IPS-15b (cell line): ENCODE results near the gene BHLHE23.

Experiments
- H3K27me3 ChIP-seq: one replicate; pipeline ENCODE4 v1.6.1; 2013; ENCODE audit warnings: low read length; ENCODE audit not compliant: control insufficient read depth, insufficient read depth
- H3K36me3 ChIP-seq: one replicate; pipeline ENCODE4 v1.6.1; 2013; ENCODE audit warnings: low read length; ENCODE audit not compliant: control insufficient read depth, insufficient read depth
- H3K4me1 ChIP-seq: one replicate; pipeline ENCODE4 v1.6.1; 2013; ENCODE audit warnings: mild to moderate bottlenecking, low read length; ENCODE audit not compliant: control insufficient read depth, insufficient read depth
- H3K4me3 ChIP-seq: one replicate; pipeline ENCODE4 v1.5.1; 2013; ENCODE audit warnings: low read depth, low read length
- H3K9ac ChIP-seq: one replicate; pipeline ENCODE4 v1.6.1; 2013; ENCODE audit warnings: low read depth, mild to moderate bottlenecking, low read length
- H3K9me3 ChIP-seq: one replicate; pipeline ENCODE4 v1.6.1; 2013; ENCODE audit warnings: mild to moderate bottlenecking, low read length; ENCODE audit not compliant: control insufficient read depth, insufficient read depth

Gene BHLHE23

DNA sequence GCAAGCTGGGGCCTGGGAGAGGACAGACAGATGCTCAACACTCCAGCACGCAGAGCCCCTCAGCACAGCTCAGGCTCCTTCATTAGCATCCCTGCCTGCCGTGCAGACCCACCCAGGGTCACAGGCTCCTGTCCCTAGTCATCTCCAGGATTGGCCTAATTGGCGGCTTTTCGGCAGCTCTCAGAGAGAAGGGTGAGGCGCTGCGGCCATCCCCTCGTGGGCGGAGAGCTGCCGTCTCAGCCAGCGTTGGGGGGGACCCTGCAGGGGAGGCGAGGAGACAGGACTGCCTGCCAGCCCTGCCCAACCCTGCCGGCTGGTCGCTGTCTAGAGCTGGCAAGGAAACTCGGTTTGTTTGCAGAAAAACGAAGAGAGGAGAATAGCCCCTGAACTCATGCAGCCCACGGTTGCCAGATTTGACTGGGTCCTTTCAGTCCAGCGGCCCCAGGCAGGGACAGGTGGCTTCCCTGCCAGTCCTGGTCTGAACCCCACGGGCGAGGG lies 26.8 kb downstream of the BHLHE23 start:
- Histone ChIP-seq H3K9ac (no peak overlapping the region), H3K4me3 (no peak overlapping the region), H3K36me3 (no peaks in the 10 kb centered on the region), H3K4me1 (peaks cover under 1% of the 10 kb centered on the region), H3K9me3 (no peaks in the 10 kb centered on the region), H3K27me3 (peaks cover 3% of the 10 kb centered on the region)

DNA sequence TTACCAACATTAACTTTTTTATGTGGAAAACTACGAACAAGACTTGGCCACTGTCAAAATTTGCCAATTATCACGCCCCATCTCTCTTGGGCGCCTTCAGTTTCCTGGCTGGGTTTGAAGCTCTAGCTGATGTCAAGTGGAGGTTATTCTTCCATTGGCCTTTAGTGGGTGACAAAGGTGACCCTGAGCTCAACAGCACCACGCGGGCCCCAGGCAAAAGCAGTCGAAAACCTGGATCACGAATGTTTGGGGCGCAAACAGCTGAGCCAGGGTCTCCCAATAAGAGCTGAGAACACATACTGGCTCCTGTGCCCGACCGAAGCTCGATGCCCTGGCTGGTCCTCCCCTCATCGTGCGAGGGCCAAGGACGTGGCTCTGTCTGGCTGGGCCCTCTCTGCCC lies 27.5 kb downstream of the BHLHE23 start:
- H3K27me3 ChIP-seq = peaks cover 3% of the 10 kb centered on the region
- no peaks in the 10 kb centered on the region for H3K9me3 ChIP-seq
- H3K4me3 ChIP-seq = no peak overlapping the region
- H3K36me3 ChIP-seq = no peaks in the 10 kb centered on the region
- no peak overlapping the region for H3K9ac ChIP-seq
- peaks cover 2% of the 10 kb centered on the region for H3K4me1 ChIP-seq

DNA sequence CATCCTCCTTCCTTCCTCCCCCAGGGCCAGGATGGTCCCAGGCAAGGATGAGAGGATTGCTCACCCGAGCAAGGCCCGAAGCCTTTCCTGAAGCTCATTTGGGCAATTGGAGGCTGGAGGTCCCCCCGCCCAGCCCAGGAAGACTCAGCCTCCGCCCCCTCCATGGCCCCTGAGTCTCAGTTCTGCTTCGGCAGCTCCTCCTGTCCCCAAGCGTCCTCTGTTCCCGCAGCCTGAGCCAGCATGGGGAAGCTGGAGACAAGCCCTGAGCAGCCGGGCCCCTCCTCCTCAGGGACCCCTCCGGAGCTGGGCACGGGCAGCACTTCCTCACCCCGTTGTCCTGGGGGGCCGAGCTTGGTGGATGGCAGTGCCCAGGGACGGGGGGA lies 28.2 kb downstream of the BHLHE23 start:
- Histone ChIP-seq H3K36me3 (no peaks in the 10 kb centered on the region), H3K27me3 (peaks cover 3% of the 10 kb centered on the region), H3K9ac (no peak overlapping the region), H3K9me3 (no peaks in the 10 kb centered on the region), H3K4me3 (no peak overlapping the region), H3K4me1 (peaks cover 2% of the 10 kb centered on the region)

DNA sequence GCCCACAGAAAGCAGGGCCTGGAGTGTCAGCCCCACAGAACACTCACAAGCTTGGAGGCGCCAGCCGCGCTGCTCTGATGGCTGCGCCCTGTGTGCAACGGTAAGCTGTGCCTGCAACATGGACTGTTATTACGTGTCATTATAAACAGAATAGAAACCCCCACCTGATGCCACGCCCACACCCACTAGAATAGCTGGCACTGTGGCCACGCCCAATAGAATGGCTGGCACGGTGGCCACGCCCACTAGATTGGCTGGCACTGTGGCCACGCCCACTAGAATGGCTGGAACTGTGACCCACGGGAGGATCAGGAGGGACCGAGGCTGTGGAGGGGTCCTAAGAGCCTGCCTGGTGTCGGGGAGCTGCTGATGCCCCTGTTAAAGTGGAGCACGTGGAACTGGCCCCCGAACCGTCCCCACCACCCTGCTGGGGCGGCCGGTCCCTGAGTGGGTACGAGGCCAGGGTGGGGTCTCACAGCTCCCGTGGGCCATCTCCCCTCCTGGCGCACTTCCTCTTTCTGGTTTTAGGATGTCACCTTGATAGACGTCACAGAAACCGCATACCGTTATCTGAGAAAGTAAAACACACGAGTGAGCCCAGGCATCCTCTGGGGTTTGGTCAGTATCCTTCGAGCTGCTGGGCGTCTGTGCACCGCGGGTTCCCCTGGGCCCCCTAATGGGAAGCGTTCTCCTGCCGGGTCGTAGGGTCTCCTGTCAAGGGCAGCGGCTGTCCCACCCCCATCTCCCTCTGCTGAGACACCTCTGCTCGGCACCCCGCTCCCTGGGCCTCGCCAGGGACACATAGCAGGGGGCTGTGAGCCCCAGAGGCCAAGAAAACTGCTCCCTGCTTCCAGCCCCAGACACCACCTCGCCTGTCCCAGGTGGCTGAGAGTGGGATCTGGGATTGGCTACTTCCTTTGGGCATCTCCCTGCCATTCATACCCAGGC lies 28.9 kb downstream of the BHLHE23 start:
- Histone ChIP-seq H3K4me3 (no peak overlapping the region), H3K36me3 (no peaks in the 10 kb centered on the region), H3K27me3 (peaks cover 7% of the 10 kb centered on the region), H3K9ac (no peak overlapping the region), H3K4me1 (peaks cover 2% of the 10 kb centered on the region), H3K9me3 (no peaks in the 10 kb centered on the region)

DNA sequence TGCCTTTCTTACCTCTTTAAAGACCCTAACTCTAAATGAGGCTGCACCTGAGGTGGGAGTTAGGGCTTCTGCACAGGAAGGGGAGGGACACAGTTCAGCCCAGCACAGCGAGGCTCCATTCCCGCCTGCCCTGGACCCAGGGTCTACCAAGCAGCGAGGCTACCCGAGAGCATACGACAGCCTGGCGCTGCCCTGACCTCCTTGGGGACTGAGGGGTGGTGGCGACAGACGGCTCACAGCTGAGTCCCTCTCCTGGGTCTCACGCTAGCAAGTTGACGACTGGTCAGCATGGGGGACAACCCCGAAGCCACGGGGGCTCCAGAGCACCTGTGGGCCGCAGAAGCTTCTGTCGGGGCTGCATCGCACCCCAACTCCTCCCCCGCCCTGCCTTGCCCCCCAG lies 29.9 kb downstream of the BHLHE23 start:
- Histone ChIP-seq H3K4me1 (peaks cover 2% of the 10 kb centered on the region), H3K27me3 (peaks cover 11% of the 10 kb centered on the region), H3K9ac (no peak overlapping the region), H3K36me3 (no peaks in the 10 kb centered on the region), H3K9me3 (no peaks in the 10 kb centered on the region), H3K4me3 (no peak overlapping the region)

DNA sequence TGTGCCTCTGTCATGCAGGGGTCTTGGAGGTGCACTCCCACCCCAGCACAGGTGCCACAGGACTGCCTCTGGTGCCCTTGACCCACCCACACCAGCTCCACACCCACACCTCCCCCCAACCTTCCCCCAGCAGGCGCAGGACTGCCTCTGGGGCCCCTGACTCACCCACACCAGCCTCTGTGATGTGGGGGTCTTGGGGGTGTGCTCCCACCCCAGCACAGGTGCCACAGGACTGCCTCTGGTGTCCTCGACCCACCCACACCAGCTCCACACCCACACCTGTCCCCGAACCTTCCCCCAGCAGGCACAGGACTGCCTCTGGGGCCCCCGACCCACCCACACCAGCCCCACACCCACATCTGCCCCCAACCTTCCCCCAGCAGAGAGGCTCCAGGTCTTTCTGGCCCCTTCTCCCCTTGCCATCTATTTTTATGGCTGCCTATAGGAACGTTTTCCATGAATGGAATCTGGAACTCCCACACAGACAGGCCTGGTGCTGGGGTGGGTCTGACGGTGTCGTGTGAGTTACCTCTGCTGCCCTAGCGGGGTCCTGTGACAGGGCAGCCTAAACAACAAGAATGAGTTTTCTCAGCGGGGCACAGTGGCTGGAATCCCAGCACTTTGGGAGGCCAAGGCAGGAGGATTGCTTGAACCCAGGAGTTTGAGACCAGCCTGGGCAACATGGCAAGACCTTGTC lies 30.8 kb downstream of the BHLHE23 start:
- no peak overlapping the region for H3K9ac ChIP-seq
- no peaks in the 10 kb centered on the region for H3K9me3 ChIP-seq
- no peaks in the 10 kb centered on the region for H3K36me3 ChIP-seq
- no peak overlapping the region for H3K4me3 ChIP-seq
- peaks cover 11% of the 10 kb centered on the region for H3K27me3 ChIP-seq
- peaks cover 2% of the 10 kb centered on the region for H3K4me1 ChIP-seq

DNA sequence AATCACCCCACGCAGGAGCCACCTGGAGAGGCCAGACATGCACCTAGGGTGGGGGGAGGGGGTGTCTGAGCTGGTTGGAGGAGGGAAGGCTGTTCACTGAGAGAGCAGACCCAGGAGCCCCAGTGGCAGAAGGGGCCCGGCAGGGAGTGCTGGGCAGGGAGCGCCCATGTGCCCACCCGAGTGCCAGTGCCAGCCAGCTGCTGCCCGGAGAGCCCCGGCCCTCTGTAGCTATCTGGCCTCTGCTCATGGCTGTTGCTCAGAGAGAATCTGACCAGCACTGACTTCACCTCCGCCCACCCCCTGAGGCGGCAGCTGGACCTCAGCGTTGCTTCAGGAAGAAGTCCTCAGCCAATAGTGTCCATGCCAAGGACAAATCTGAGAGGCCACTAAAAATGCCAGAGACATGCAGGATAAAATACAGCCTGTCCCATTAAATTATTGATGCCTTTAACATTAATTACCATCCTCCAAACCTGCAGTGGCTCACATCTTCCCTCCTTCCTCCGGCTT lies 31.5 kb downstream of the BHLHE23 start:
- H3K9ac ChIP-seq = no peak overlapping the region
- peaks cover 11% of the 10 kb centered on the region for H3K27me3 ChIP-seq
- H3K4me1 ChIP-seq = peaks cover 2% of the 10 kb centered on the region
- H3K36me3 ChIP-seq = no peaks in the 10 kb centered on the region
- no peaks in the 10 kb centered on the region for H3K9me3 ChIP-seq
- no peak overlapping the region for H3K4me3 ChIP-seq

DNA sequence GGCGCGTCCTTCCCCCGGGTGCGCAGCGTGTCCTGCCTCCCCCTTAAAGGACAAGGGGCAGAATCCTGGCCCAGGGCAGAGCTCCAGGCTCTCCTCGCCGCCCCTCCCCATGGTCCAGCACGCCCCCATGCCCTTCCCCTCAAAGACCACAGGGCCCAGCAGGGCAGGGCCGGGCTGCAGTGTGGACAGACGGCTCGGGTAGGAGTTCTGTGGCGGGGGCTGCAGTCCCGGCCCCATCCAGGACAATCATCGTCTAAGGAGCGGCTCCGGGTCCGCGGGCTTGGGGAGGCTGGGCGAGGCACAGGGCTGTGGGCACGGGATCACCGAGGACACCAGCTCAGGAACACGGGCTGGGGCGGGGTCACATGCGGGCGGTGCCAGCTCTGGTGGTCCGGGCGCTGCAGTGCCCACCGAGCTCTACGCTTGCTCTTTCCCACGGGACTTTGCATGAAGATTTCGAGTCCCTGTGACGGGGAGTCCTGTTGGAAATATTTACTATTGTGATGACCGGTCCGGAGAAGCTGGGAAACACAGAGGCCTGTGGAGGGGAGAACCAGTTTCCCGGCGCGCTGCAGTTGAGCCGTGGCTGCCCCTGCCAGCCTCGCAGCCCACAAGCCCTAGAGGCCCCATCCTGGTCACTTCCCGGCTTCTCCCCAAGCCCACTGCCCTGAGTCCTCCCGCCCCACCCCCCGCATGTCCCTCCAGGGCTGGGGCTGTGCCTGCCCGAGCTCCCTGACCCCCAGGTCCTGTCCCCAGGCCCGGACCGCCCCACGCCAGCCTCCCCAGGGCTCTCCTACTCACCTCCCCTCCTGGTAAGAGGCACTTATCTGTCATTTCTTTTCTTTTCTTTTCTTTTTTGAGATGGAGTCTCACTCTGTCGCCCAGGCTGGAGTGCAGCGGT lies 33.7 kb downstream of the BHLHE23 start:
- H3K9ac ChIP-seq = no peak overlapping the region
- no peaks in the 10 kb centered on the region for H3K9me3 ChIP-seq
- peaks cover under 1% of the 10 kb centered on the region for H3K36me3 ChIP-seq
- H3K4me1 ChIP-seq = peaks cover 2% of the 10 kb centered on the region
- H3K27me3 ChIP-seq = peaks cover 11% of the 10 kb centered on the region
- H3K4me3 ChIP-seq = peak overlapping the region; percentile 52

DNA sequence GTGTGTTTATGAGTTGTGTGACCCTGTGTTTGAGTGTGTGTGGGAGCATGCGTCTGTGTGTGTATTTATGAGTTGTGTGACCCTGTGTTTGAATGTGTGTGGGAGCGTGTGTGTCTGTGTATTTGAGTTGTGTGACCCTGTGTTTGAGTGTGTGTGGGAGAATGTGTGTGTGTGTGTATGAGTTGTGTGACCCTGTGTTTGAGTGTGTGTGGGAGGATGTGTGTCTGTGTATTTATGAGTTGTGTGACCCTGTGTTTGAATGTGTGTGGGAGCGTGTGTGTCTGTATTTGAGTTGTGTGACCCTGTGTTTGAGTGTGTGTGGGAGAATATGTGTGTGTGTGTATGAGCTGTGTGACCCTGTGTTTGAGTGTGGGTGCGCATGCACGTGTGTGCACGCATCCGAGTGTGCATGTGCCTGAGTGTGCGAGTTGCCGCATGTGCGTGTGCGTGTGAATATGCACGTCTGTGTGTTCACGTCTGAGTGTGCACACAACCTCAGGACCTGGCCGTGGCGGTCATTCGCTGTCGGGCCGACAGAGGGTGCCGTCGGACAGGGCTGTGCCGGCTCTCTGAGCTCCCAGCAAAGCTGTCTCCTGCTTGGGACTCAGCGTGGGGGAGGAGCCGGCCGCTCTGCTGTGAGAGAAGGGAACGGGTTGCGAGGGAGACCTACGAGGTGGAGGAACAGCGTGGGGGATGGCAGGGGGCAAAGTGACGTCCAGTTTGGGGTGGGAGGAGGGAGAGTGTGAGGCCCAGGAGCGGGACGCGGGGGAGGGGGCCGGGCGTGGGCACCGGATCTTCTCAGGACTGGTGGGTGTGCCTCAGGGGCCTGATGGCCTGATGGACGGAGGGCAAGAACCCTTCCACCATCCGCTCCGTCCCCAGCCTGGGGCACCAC lies 34.6 kb downstream of the BHLHE23 start:
- peaks cover 5% of the 10 kb centered on the region for H3K36me3 ChIP-seq
- peaks cover 11% of the 10 kb centered on the region for H3K27me3 ChIP-seq
- no peaks in the 10 kb centered on the region for H3K9me3 ChIP-seq
- no peak overlapping the region for H3K9ac ChIP-seq
- H3K4me1 ChIP-seq = peaks cover 2% of the 10 kb centered on the region
- H3K4me3 ChIP-seq = peak overlapping the region; percentile 52

DNA sequence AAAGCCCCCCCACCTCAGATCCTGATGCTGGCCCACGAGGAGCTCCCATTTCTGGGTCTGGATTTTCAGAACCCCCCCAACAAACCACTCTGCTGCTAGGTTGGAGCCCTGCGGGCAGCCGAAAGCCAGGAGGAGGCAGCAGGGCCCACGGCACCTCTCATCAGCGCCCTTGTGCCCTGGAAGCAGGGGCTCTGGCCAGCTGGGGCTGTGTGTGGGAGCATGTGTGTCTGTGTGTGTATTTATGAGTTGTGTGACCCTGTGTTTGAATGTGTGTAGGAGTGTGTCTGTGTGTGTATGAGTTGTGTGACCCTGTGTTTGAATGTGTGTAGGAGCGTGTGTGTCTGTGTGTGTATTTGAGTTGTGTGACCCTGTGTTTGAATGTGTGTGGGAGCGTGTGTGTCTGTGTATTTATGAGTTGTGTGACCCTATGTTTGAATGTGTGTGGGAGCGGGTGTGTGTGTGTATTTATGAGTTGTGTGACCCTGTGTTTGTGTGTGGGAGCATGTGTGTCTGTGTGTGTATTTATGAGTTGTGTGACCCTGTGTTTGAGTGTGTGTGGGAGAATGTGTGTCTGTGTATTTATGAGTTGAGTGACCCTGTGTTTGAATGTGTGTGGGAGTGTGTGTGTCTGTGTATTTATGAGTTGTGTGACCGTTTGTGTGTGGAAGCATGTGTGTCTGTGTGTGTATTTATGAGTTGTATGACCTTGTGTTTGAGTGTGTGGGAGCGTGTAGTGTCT lies 35.4 kb downstream of the BHLHE23 start:
- Histone ChIP-seq H3K9ac (no peak overlapping the region), H3K4me3 (no peak overlapping the region), H3K4me1 (peaks cover 2% of the 10 kb centered on the region), H3K27me3 (peaks cover 11% of the 10 kb centered on the region), H3K9me3 (no peaks in the 10 kb centered on the region), H3K36me3 (peaks cover 5% of the 10 kb centered on the region)
